ENCODE measurements around the gene SAV1. TPM values are rescaled to one million over a fixed set of nuclear protein-coding genes. Genes with fewer than 3 reads are reported as not detected.
"Not testable (repeated sequence)": the region's sequence is repeated elsewhere in the genome, so short reads cannot be mapped to it uniquely, and the experiment has no call there.

SAV1 gene
- 10 to 100 TPM; 22.2 to 34.3 (median 25.2) TPM for polyA plus RNA-seq (ENCODE audit: insufficient read length in 10 of 10)
- long read RNA-seq, donor 1, partial matches to known transcripts = 9 of 11 reads
- long read RNA-seq, donor 1, other reads (novel, unspliced or antisense) = 0 of 11 reads
- long read RNA-seq, donor 2, partial matches to known transcripts = 0 of 3 reads
- long read RNA-seq, donor 2, other reads (novel, unspliced or antisense) = 0 of 3 reads
- long read RNA-seq, donor 3 = 0 reads
- long read RNA-seq, donor 4, transcript SAV1-201 (5 exons, 3,063 nt) = major isoform, 5 of 6 reads
- long read RNA-seq, donor 4, partial matches to known transcripts = 0 of 6 reads
- long read RNA-seq, donor 4, other reads (novel, unspliced or antisense) = 0 of 6 reads
- long read RNA-seq, donor 5, transcript SAV1-201 (5 exons, 3,063 nt) = major isoform, 8 of 8 reads
- long read RNA-seq, donor 5, partial matches to known transcripts = 0 of 8 reads
- long read RNA-seq, donor 5, other reads (novel, unspliced or antisense) = 0 of 8 reads
- long read RNA-seq, donor 6, transcript SAV1-201 (5 exons, 3,063 nt) = major isoform, 5 of 5 reads
- long read RNA-seq, donor 6, partial matches to known transcripts = 0 of 5 reads
- long read RNA-seq, donor 6, other reads (novel, unspliced or antisense) = 0 of 5 reads
- long read RNA-seq, donor 7, transcript SAV1-201 (5 exons, 3,063 nt) = major isoform, 6 of 7 reads
- long read RNA-seq, donor 7, partial matches to known transcripts = 0 of 7 reads
- long read RNA-seq, donor 7, other reads (novel, unspliced or antisense) = 0 of 7 reads
- long read RNA-seq, donor 8, partial matches to known transcripts = 0 of 1 reads
- long read RNA-seq, donor 8, other reads (novel, unspliced or antisense) = 0 of 1 reads
- long read RNA-seq, donor 9, partial matches to known transcripts = 0 of 2 reads
- long read RNA-seq, donor 9, other reads (novel, unspliced or antisense) = 0 of 2 reads

DNA sequence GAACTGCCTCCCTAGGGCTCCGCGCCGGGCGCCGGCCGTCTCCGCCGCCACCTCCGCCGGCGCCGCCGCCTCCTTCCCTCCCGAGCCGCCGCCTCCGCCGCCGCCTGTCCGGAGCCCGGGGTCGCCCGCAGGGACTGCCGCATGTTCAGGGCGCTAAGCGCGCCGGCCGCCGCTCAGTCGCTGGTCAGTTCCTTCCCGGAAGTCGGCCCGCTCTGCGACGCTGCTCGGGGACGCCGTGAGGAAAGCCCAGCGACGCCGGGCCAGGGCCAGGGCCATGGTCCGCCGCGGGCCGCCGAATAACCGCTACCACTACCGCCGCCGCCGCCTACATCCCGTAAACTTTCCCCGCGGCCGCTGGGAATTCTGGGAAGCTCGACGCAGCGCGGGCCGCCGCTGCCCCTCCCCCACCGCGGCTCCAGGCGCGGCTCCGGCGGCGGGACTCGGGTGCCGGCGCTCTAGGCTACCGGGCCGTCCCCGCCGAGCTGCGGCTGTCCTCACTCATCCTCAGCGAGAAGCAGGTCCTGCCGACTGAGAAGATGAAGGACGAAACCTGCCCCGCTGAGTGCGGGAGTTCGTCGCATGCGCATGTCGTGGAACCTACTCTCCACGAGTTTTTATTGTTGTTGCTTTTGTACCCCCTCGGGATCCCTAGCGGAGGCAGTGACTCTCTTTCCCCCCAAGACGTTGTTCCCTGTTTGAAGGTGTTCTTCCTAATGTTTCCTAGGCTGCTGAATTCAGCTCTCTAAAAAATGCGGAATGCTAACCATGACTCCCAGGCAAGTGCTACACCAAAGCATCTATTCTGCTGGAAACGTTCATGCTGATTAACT is at the start of gene SAV1:
Gene SAV1, minus strand, starts transcription at position 311 of the 830 bp plus-strand sequence. CDS start 339 bp downstream, outside the sequence.
- peak; percentile 85 to 96 (median 89) for DNase-seq

GRCh38 chr14:50717811-50718210 is 49.7 kb upstream of the SAV1 start:
- no peak for DNase-seq

GRCh38 chr14:50714450-50715073 is 46.5 kb upstream of the SAV1 start:
- peak in 1 of 3 donors; percentile 31 for DNase-seq

DNA sequence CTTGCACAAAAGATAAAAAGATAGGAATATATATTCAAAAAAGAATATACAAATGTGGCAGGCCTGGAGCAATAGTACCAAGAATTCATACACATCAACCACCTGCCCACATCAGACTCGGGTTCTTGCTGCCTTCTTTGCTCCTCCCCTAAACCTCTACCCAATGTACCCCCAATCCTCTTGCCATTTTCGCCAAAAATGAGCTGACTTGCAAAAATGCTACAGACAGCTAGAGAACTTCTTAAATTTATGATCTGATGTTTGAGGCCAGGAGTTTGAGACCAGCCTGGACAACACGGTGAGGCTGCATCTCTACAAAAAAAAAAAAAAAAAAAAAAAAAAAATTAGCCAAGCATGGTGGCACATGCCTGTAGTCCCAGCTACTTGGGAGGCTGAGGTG is 42.9 kb upstream of the SAV1 start:
- no peak for DNase-seq

DNA sequence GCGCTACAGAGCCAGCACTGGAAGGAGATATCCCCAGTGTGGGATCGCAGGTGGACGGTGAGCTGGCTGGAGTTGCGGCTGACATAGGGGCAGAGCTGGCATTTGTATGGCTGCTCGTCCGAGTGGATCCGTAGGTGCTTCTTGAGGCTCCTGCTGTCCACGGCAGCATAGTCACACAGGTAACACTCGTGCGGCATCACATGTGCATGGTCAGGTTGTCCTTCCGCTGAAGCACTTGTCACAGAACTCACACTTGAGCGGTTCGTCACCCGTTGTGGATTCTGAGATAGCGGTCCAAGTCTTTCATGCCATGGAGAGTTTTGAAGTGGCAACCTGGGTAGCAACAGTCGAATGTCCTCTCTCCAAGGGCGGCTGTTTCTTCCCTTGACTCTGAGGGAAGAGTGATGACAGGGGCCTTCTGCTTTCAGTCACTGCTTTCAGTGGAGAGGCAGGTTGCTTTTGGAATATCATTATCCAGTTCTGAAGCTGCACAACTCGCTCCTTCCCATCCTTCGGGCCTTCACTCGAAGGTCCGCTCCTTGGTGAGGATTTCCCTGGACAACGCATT is 37.0 kb upstream of the SAV1 start:
- no peak for DNase-seq

GRCh38 chr14:50704454-50705010 is 36.4 kb upstream of the SAV1 start:
- no peak for DNase-seq

DNA sequence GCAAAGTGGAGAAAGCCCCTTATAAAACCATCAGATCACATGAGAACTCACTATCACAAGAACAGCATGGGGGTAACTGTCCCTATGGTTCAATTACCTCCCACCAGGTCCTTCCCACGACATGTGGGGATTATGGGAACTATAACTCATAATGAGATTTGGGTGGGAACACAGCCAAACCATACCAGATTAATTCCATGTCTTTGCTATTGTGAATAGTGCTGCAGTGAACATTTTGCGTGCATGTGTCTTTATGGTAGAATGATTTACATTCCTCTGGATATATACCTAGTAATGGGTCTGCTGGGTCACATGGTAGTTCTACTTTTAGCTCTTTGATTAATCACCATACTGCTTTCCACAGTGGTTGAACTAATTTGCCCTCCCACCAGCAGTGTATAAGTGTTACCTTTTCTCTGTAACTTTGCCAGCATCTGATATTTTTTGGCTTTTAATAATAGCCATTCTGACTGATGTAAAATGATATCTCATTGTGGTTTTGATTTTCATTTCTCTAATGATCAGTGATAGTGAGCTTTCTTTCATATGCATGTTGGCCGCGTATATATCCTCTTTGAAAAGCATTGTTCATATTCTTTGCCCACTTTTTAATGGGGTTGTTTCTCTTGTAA is 29.7 kb upstream of the SAV1 start:
- peak in 1 of 3 donors; percentile 44 for DNase-seq

DNA sequence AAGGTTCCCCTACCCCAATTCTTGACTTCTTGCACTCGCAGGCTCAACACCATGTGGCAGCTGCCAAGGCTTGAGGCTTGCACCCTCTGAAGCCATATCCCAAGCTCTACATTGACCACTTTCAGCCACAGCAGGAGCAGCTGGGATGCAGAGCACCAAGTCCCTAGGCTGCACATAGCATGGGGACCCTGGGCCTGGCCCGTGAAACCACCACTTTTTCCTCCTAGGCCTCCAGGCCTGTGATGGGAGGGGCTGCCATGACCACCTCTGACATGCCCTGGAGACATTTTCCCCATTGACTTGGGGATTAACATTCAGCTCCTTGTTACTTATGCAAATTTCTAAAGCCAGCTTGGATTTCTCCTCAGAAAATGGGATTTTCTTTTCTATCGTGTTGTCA is 26.2 kb upstream of the SAV1 start:
- not testable (repeated sequence) for DNase-seq

DNA sequence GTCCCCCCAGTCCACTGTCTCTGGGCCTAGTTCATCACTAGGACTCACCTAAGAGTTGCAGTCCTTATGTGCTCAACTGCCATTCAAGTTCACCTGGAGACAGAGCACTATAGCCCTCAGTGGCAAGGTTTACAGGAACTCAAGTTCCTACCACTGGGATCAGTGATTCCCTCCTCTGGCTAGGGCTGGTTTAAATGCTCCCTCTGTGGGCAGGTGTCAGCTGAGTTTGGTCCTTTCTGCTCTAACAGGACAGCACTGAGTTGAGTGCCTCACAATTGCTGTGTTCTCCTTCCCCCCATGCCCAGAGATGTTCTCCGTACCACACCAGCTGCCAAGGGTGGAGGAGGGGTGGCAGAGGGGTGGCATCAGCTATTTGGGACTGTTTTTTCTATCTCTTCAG is 20.8 kb upstream of the SAV1 start:
- no peak for DNase-seq

GRCh38 chr14:50679674-50680073 is 11.6 kb upstream of the SAV1 start:
- no peak for DNase-seq

GRCh38 chr14:50678163-50678562 is 10.1 kb upstream of the SAV1 start:
- DNase-seq = no peak

DNA sequence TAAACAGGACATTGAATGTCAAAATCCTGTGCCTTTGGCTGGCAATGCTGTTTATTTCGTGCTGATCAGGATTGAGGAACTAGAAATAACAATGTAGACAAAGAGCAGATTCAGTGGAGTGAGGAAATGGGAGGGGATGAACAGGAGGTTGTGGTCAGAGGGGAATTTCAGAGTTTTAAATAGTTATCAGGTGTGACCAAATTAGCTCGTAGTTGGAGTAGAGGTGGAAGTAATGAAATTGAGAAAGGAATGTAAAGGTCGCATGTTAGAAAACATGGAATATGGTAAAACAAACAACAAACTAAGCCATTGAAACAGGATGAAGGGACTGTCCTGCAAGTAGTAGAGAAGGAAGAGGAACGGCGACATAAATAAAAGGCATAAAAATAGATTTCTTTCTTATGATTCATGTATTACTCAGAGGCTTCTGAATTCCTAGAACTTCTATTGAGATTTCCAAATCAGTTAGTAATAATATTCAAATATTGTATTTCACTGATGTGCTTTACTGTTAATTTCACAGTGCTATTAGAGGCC is 9.5 kb upstream of the SAV1 start:
- peak in 2 of 3 donors; percentile 23 to 37 for DNase-seq

- DNase-seq = no peak
These were observed 8.9 kb upstream of the SAV1 start for GRCh38 chr14:50676814-50677516.

GRCh38 chr14:50675597-50675996 is 7.5 kb upstream of the SAV1 start:
- DNase-seq = peak in 1 of 3 donors; percentile 62

DNA sequence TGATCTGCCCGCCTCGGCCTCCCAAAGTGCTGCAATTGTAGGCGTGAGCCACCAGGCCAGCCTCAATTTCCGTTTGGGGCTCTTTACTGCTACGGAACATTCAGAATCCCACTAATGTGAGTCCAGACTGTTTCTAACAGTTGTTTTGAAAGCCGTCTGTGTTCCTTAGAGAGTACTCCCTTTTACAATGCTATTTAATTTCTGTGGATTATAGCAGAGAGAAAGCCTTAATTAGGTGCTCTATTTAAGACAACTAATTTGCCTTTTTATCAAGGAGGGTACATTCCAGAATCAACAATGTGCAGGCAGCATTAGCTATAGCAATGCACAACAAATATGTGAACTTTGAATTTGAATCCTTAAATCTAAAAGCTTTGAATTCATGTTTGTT is 2.8 kb upstream of the SAV1 start:
- no peak for DNase-seq

GRCh38 chr14:50670196-50670865 is 2.2 kb upstream of the SAV1 start:
- DNase-seq = no peak

- no peak for DNase-seq
These were observed 1.4 kb upstream of the SAV1 start for GRCh38 chr14:50669441-50669986.

DNA sequence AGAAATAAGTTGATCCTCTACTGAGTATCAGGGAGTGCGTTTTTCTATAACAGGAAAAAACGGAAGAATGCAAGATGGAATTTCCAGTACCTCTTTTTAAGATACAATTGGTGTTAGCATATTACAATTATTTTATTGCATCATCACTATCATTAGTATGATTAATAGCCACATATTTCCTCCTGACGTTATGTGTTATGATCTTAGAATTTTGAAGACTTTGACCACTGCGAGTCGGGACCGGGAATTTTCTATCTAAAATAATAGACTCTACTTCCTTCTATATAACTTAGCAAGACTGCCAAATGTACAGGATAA is 679 bp upstream of the SAV1 start:
- DNase-seq = no peak

DNA sequence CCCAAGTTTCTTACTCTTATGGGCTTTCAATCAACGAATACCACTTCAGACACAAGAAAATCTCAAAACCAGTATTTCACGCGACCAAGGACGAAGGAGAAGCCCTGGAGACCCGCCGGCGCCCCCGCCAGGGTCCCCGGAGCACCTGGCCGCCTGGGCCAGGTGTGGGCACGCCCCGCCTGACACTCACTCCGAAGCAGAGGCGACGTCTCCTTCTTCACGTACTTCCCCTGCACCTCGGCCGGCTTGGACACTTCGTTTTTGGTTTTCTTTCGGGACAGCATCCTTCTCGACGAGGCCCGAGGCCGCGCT is 466 bp downstream of the SAV1 start:
- DNase-seq = peak in 2 of 3 donors; percentile 43 to 76
